H1 (cell line): ENCODE data around the gene MMP7. TPM values are rescaled to one million over a fixed set of nuclear protein-coding genes. Genes with fewer than 3 reads are reported as not detected.

Source experiments
- EGR1 ChIP-seq: IDR thresholded peaks from 2 replicates; pipeline ENCODE4 v1.6.1; 2011; ENCODE audit warnings: low read depth, low read length, borderline replicate concordance
- NANOG ChIP-seq: IDR thresholded peaks from 2 replicates; pipeline ENCODE4 v1.6.1; 2011; ENCODE audit warnings: low read length, low read depth, mild to moderate bottlenecking, inconsistent platforms; ENCODE audit not compliant: insufficient read depth, poor library complexity, severe bottlenecking
- SIRT6 ChIP-seq: IDR thresholded peaks from one replicate; pipeline ENCODE4 v1.7.1; 2012; ENCODE audit warnings: low read length, inconsistent platforms
- SIX5 ChIP-seq: IDR thresholded peaks from 2 replicates; pipeline ENCODE4 v1.6.1; 2011; ENCODE audit warnings: mild to moderate bottlenecking, low read depth, low read length
- polyA plus RNA-seq, 7 experiments: library from polyadenylated mRNA; depleted of rRNA in 3 of 7; stranded (reverse) in 5 of 7; unstranded in 2 of 7; fragments of >200 nt in 5 of 7; fragments of 200-250 nt in 2 of 7; gene quantifications; 1 replicate in 5 of 7; 2 replicates in 1 of 7; 4 replicates in 1 of 7; pipeline versions ENCODE4 v1.2.1 to v1.2.3, GENCODE V29; 2011 to 2013; ENCODE audit warnings: missing spikeins in 2 of 7, mixed read lengths in 2 of 7
- total RNA-seq: library from RNA; stranded (reverse); fragmentation: NEBNext Ultra II Directional; extraction: Animal tissue kit (Norgen Biotek cat#: 25700); gene quantifications from 2 replicates; pipeline ENCODE4 v1.2.1, GENCODE V29; 2021
- TF ChIP-seq, protein P1 (sequence below), 3 experiments: IDR thresholded peaks; 1 replicate in 2 of 3; 2 replicates in 1 of 3; pipeline versions ENCODE4 v1.5.1 to v1.6.1; 2011; ENCODE audit warnings: low read length in 3 of 3, mild to moderate bottlenecking in 3 of 3, inconsistent platforms in 2 of 3, low read depth in 1 of 3, moderate library complexity in 1 of 3; ENCODE audit not compliant: insufficient read depth in 1 of 3; ENCODE audit errors: control extremely low read depth in 1 of 3

Gene MMP7
- total and polyA plus RNA-seq, 2 of the 8 experiments (the other 6 are each of a cell fraction or from before 2014, with no cell fraction given), result not detected

DNA sequence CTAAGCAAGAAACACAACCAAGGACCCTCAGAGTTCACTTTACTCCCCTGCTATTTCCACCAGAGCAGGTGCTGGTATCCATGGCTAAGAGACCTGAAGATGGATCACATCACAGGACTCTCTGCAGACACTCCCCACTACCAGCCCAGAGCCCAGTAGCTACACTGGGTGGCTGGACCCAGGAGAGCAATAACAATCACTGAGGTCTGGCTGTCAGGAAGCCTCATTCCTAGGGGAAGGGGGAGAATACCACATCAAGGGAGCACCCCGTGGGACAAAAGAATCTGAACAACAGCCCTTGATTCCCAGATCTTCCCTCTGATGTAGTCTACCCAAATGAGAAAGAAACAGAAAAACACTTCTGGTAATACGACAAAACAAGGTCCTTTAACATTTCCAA, 9.0 kb upstream of the MMP7 start (continued):
- TF ChIP-seq, protein P1, sequence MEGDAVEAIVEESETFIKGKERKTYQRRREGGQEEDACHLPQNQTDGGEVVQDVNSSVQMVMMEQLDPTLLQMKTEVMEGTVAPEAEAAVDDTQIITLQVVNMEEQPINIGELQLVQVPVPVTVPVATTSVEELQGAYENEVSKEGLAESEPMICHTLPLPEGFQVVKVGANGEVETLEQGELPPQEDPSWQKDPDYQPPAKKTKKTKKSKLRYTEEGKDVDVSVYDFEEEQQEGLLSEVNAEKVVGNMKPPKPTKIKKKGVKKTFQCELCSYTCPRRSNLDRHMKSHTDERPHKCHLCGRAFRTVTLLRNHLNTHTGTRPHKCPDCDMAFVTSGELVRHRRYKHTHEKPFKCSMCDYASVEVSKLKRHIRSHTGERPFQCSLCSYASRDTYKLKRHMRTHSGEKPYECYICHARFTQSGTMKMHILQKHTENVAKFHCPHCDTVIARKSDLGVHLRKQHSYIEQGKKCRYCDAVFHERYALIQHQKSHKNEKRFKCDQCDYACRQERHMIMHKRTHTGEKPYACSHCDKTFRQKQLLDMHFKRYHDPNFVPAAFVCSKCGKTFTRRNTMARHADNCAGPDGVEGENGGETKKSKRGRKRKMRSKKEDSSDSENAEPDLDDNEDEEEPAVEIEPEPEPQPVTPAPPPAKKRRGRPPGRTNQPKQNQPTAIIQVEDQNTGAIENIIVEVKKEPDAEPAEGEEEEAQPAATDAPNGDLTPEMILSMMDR (IDR thresholded peaks at IDR 0.05; ENCODE audit: control extremely low read depth in 1 of 3, insufficient read depth in 1 of 3, low read depth in 1 of 3, low read length in 3 of 3), result no peak
- TF ChIP-seq EGR1 (no peak), SIX5 (no peak), SIRT6 (no peak), NANOG (no peak)
- TF ChIP-seq, all 59 proteins: peak for 0
